Measurements from ENCODE around the gene KRTAP9-1. TPM values are rescaled to one million over a fixed set of nuclear protein-coding genes. Genes with fewer than 3 reads are reported as not detected.

The KRTAP9-1 gene
- polyA plus RNA-seq, 3 donors = not detected

Other genes starting within 250 kb of the KRTAP9-1 start
- not detected for gene KRT39, start 222.9 kb upstream of the KRTAP9-1 start, polyA plus RNA-seq (ENCODE audit: insufficient read length in 3 of 3)
- under 1 TPM in 1 of 3 donors, not detected in 2; 0.12 TPM for gene KRT40, start 205.6 kb upstream of the KRTAP9-1 start, polyA plus RNA-seq (ENCODE audit: insufficient read length in 3 of 3)
- gene KRTAP3-3, start 195.7 kb upstream of the KRTAP9-1 start, polyA plus RNA-seq (ENCODE audit: insufficient read length in 3 of 3) = not detected
- not detected for gene KRTAP3-2, start 190.0 kb upstream of the KRTAP9-1 start, polyA plus RNA-seq (ENCODE audit: insufficient read length in 3 of 3)
- gene KRTAP3-1, start 180.8 kb upstream of the KRTAP9-1 start, polyA plus RNA-seq (ENCODE audit: insufficient read length in 3 of 3) = not detected
- gene KRTAP1-5, start 162.7 kb upstream of the KRTAP9-1 start, polyA plus RNA-seq (ENCODE audit: insufficient read length in 3 of 3) = not detected
- not detected for gene KRTAP1-4, start 159.7 kb upstream of the KRTAP9-1 start, polyA plus RNA-seq (ENCODE audit: insufficient read length in 3 of 3)
- not detected for gene KRTAP1-3, start 155.0 kb upstream of the KRTAP9-1 start, polyA plus RNA-seq (ENCODE audit: insufficient read length in 3 of 3)
- not detected for gene KRTAP1-1, start 148.4 kb upstream of the KRTAP9-1 start, polyA plus RNA-seq (ENCODE audit: insufficient read length in 3 of 3)
- gene KRTAP2-1, start 142.6 kb upstream of the KRTAP9-1 start, polyA plus RNA-seq (ENCODE audit: insufficient read length in 3 of 3) = not detected
- gene KRTAP2-2, start 134.7 kb upstream of the KRTAP9-1 start, polyA plus RNA-seq (ENCODE audit: insufficient read length in 3 of 3) = not detected
- gene KRTAP2-3, start 129.8 kb upstream of the KRTAP9-1 start, polyA plus RNA-seq (ENCODE audit: insufficient read length in 3 of 3) = not detected
- gene KRTAP2-4, start 124.0 kb upstream of the KRTAP9-1 start, polyA plus RNA-seq (ENCODE audit: insufficient read length in 3 of 3) = not detected
- not detected for gene KRTAP4-7, start 105.7 kb upstream of the KRTAP9-1 start, polyA plus RNA-seq (ENCODE audit: insufficient read length in 3 of 3)
- not detected for gene KRTAP4-8, start 91.7 kb upstream of the KRTAP9-1 start, polyA plus RNA-seq (ENCODE audit: insufficient read length in 3 of 3)
- not detected for gene KRTAP4-16, start 87.7 kb upstream of the KRTAP9-1 start, polyA plus RNA-seq (ENCODE audit: insufficient read length in 3 of 3)
- not detected for gene KRTAP4-9, start 84.5 kb upstream of the KRTAP9-1 start, polyA plus RNA-seq (ENCODE audit: insufficient read length in 3 of 3)
- gene KRTAP4-11, start 71.5 kb upstream of the KRTAP9-1 start, polyA plus RNA-seq (ENCODE audit: insufficient read length in 3 of 3) = not detected
- not detected for gene KRTAP4-12, start 65.7 kb upstream of the KRTAP9-1 start, polyA plus RNA-seq (ENCODE audit: insufficient read length in 3 of 3)
- not detected for gene KRTAP4-6, start 49.3 kb upstream of the KRTAP9-1 start, polyA plus RNA-seq (ENCODE audit: insufficient read length in 3 of 3)
- gene KRTAP4-5, start 40.1 kb upstream of the KRTAP9-1 start, polyA plus RNA-seq (ENCODE audit: insufficient read length in 3 of 3) = not detected
- not detected for gene KRTAP4-4, start 29.1 kb upstream of the KRTAP9-1 start, polyA plus RNA-seq (ENCODE audit: insufficient read length in 3 of 3)
- not detected for gene KRTAP4-3, start 21.7 kb upstream of the KRTAP9-1 start, polyA plus RNA-seq (ENCODE audit: insufficient read length in 3 of 3)
- gene KRTAP4-2, start 11.7 kb upstream of the KRTAP9-1 start, polyA plus RNA-seq (ENCODE audit: insufficient read length in 3 of 3) = not detected
- gene KRTAP4-1, start 5.0 kb upstream of the KRTAP9-1 start, polyA plus RNA-seq (ENCODE audit: insufficient read length in 3 of 3) = not detected
- not detected for gene KRTAP9-2, start 36.8 kb downstream of the KRTAP9-1 start, polyA plus RNA-seq (ENCODE audit: insufficient read length in 3 of 3)
- gene KRTAP9-3, start 42.6 kb downstream of the KRTAP9-1 start, polyA plus RNA-seq (ENCODE audit: insufficient read length in 3 of 3) = not detected
- not detected for gene KRTAP9-8, start 48.1 kb downstream of the KRTAP9-1 start, polyA plus RNA-seq (ENCODE audit: insufficient read length in 3 of 3)
- not detected for gene KRTAP9-4, start 59.8 kb downstream of the KRTAP9-1 start, polyA plus RNA-seq (ENCODE audit: insufficient read length in 3 of 3)
- gene KRTAP9-9, start 65.5 kb downstream of the KRTAP9-1 start, polyA plus RNA-seq (ENCODE audit: insufficient read length in 3 of 3) = not detected
- under 1 TPM in 2 of 3 donors, not detected in 1; 0.09 to 0.22 TPM for gene KRTAP9-6, start 75.5 kb downstream of the KRTAP9-1 start, polyA plus RNA-seq (ENCODE audit: insufficient read length in 3 of 3)
- gene KRTAP9-7, start 85.8 kb downstream of the KRTAP9-1 start, polyA plus RNA-seq (ENCODE audit: insufficient read length in 3 of 3) = not detected
- gene KRTAP29-1, start 113.0 kb downstream of the KRTAP9-1 start, polyA plus RNA-seq (ENCODE audit: insufficient read length in 3 of 3) = not detected
- not detected for gene KRTAP16-1, start 119.4 kb downstream of the KRTAP9-1 start, polyA plus RNA-seq (ENCODE audit: insufficient read length in 3 of 3)
- gene KRTAP17-1, start 125.8 kb downstream of the KRTAP9-1 start, polyA plus RNA-seq (ENCODE audit: insufficient read length in 3 of 3) = not detected
- under 1 TPM in 1 of 3 donors, not detected in 2; 0.18 TPM for gene KRT33A, start 160.9 kb downstream of the KRTAP9-1 start, polyA plus RNA-seq (ENCODE audit: insufficient read length in 3 of 3)
- not detected for gene KRT33B, start 179.9 kb downstream of the KRTAP9-1 start, polyA plus RNA-seq (ENCODE audit: insufficient read length in 3 of 3)
- gene KRT34, start 192.4 kb downstream of the KRTAP9-1 start, polyA plus RNA-seq (ENCODE audit: insufficient read length in 3 of 3) = not detected
- not detected for gene KRT31, start 207.7 kb downstream of the KRTAP9-1 start, polyA plus RNA-seq (ENCODE audit: insufficient read length in 3 of 3)
- gene KRT37, start 234.7 kb downstream of the KRTAP9-1 start, polyA plus RNA-seq (ENCODE audit: insufficient read length in 3 of 3) = not detected